Measurements from ENCODE around the gene ATG16L1.

GRCh38 chr2:233281992-233282603, 30.6 kb downstream of the ATG16L1 start:
- TF ChIP-seq CTCF (conservative IDR thresholded peaks at IDR 0.05; ENCODE audit: low read depth, low read length) (no peak), EZH2 (IDR thresholded peaks at IDR 0.05; ENCODE audit: borderline replicate concordance, low read depth, low read length, poor library complexity, severe bottlenecking) (no peak)
